Ishikawa (cell line): ENCODE data around the gene SLC12A5.

ENCODE experiments used
- CEBPB ChIP-seq: IDR thresholded peaks from 2 replicates; pipeline ENCODE4 v1.6.1; 2012
- CREB1 ChIP-seq: IDR thresholded peaks from 2 replicates; pipeline ENCODE4 v1.6.1; 2012; ENCODE audit warnings: low read depth
- EGR1 ChIP-seq: IDR thresholded peaks from 2 replicates; pipeline ENCODE4 v1.6.1; 2012
- EP300 ChIP-seq: IDR thresholded peaks from 2 replicates; pipeline ENCODE4 v1.6.1; 2012; ENCODE audit warnings: borderline replicate concordance
- FOXM1 ChIP-seq: IDR thresholded peaks from 2 replicates; pipeline ENCODE4 v1.6.1; 2012; ENCODE audit warnings: low read depth, borderline replicate concordance
- MAX ChIP-seq: IDR thresholded peaks from 2 replicates; pipeline ENCODE4 v1.6.1; 2012
- NFIC ChIP-seq: IDR thresholded peaks from 2 replicates; pipeline ENCODE4 v1.6.1; 2012
- RAD21 ChIP-seq: IDR thresholded peaks from 2 replicates; pipeline ENCODE4 v1.6.1; 2012; ENCODE audit warnings: low read depth
- REST ChIP-seq: IDR thresholded peaks from 2 replicates; pipeline ENCODE4 v1.6.1; 2012; ENCODE audit warnings: low read depth, mild to moderate bottlenecking
- TAF1 ChIP-seq: IDR thresholded peaks from 2 replicates; pipeline ENCODE4 v1.6.1; 2012; ENCODE audit warnings: low read depth, mild to moderate bottlenecking
- TCF12 ChIP-seq: IDR thresholded peaks from 2 replicates; pipeline ENCODE4 v1.6.1; 2012; ENCODE audit warnings: low read depth
- TEAD4 ChIP-seq: IDR thresholded peaks from 2 replicates; pipeline ENCODE4 v1.6.1; 2012
- USF1 ChIP-seq: IDR thresholded peaks from 2 replicates; pipeline ENCODE4 v1.6.1; 2012
- YY1 ChIP-seq: IDR thresholded peaks from 2 replicates; pipeline ENCODE4 v1.6.1; 2012; ENCODE audit warnings: low read depth
- ZBTB7A ChIP-seq: IDR thresholded peaks from 2 replicates; pipeline ENCODE4 v1.6.1; 2012; ENCODE audit warnings: low read depth

The SLC12A5 gene

GRCh38 chr20:46089417-46090388 lies 60.7 kb downstream of the SLC12A5 start, which contains the start of gene NCOA5:
TSS of gene NCOA5 (minus strand) at chr20:46089962. CDS start at chr20:46079424, 10,538 bp downstream.
- TF ChIP-seq TCF12 (no peak), ZBTB7A (peak; percentile 88), TEAD4 (no peak), CEBPB (no peak; the same call in 1 of the 2 replicates), MAX (peak; percentile 92), REST (no peak), USF1 (peak; percentile 34), EGR1 (peak; percentile 35; the same call in 1 of the 2 replicates), RAD21 (peak; percentile 21; the same call in 1 of the 2 replicates), NFIC (no peak; the same call in 1 of the 2 replicates), FOXM1 (no peak), TAF1 (peak; percentile 91), CREB1 (no peak), YY1 (peak; percentile 96), EP300 (no peak)

GRCh38 chr20:46093531-46093930 lies 64.5 kb downstream of the SLC12A5 start:
- TF ChIP-seq TCF12 (no peak), REST (no peak)

- TF ChIP-seq RAD21 (no peak; the same call in 1 of the 2 replicates), TEAD4 (no peak), EP300 (no peak), TAF1 (no peak), YY1 (no peak), NFIC (no peak), ZBTB7A (no peak), TCF12 (no peak), EGR1 (no peak), REST (no peak), CREB1 (no peak), FOXM1 (no peak), USF1 (no peak), MAX (no peak), CEBPB (no peak)
These were observed 70.7 kb downstream of the SLC12A5 start for GRCh38 chr20:46099491-46100287.

GRCh38 chr20:46100988-46101387 lies 72.0 kb downstream of the SLC12A5 start:
- no peak for TF ChIP-seq RAD21
- no peak for TF ChIP-seq NFIC
- no peak for TF ChIP-seq ZBTB7A
- no peak for TF ChIP-seq TCF12
- no peak for TF ChIP-seq REST
- no peak for TF ChIP-seq TEAD4
- no peak for TF ChIP-seq CREB1
- TF ChIP-seq USF1, result no peak
- no peak for TF ChIP-seq YY1
- no peak for TF ChIP-seq EGR1
- no peak for TF ChIP-seq EP300
- TF ChIP-seq TAF1, result no peak
- no peak for TF ChIP-seq FOXM1
